Left ventricle myocardium inferior (tissue), 1 donor: Measurements from ENCODE around the gene RPS6KB2. TPM values are rescaled to one million over a fixed set of nuclear protein-coding genes. Genes with fewer than 3 reads are reported as not detected.

Experiments
- DNase-seq: peaks from one replicate; pipeline ENCODE4 v3.0.0-alpha.2; 2020
- H3K27ac ChIP-seq: fragments of 200-600 bp; replicated peaks from 2 replicates; pipeline ENCODE4 v1.8.0; 2021
- H3K27me3 ChIP-seq: fragments of 200-600 bp; 2 replicates; pipeline ENCODE4 v1.8.0; 2021; ENCODE audit warnings: low read depth
- H3K36me3 ChIP-seq: fragments of 200-600 bp; 2 replicates; pipeline ENCODE4 v1.8.0; 2021
- H3K4me1 ChIP-seq: fragments of 200-600 bp; 2 replicates; pipeline ENCODE4 v1.8.0; 2021
- H3K4me3 ChIP-seq: fragments of 200-600 bp; 2 replicates; pipeline ENCODE4 v1.8.0; 2021; ENCODE audit warnings: mild to moderate bottlenecking, moderate library complexity
- H3K9me3 ChIP-seq: fragments of 200-600 bp; replicated peaks from 2 replicates; pipeline ENCODE4 v1.8.0; 2021
- intact Hi-C: fragments of 100-400 bp; cut with micrococcal nuclease; formaldehyde crosslinking; loops from one replicate; pipeline ENCODE4 v1.11.0; 2022
- total RNA-seq: library from RNA; stranded (reverse); fragmentation: NEBNext Ultra II Directional; extraction: Animal tissue kit (Norgen Biotek cat#: 25700); gene quantifications from one replicate; pipeline ENCODE4 v1.2.1, GENCODE V29; 2021
- TF ChIP-seq, protein P1 (sequence below): fragments of 200-600 bp; IDR thresholded peaks from 2 replicates; pipeline ENCODE4 v1.8.0; 2021; ENCODE audit warnings: antibody characterized with exemption, mild to moderate bottlenecking, borderline replicate concordance
- donor health status: DM: no; HTN: yes; CAD: no; lungs with severe emphysema.

RPS6KB2 gene
- total RNA-seq, 1 donor from 2014 or later, result 21.3 TPM

- H3K27ac ChIP-seq, result peak overlapping the region; percentile 40
- peaks cover 70% of the 10 kb centered on the region for H3K36me3 ChIP-seq
- TF ChIP-seq, protein P1, sequence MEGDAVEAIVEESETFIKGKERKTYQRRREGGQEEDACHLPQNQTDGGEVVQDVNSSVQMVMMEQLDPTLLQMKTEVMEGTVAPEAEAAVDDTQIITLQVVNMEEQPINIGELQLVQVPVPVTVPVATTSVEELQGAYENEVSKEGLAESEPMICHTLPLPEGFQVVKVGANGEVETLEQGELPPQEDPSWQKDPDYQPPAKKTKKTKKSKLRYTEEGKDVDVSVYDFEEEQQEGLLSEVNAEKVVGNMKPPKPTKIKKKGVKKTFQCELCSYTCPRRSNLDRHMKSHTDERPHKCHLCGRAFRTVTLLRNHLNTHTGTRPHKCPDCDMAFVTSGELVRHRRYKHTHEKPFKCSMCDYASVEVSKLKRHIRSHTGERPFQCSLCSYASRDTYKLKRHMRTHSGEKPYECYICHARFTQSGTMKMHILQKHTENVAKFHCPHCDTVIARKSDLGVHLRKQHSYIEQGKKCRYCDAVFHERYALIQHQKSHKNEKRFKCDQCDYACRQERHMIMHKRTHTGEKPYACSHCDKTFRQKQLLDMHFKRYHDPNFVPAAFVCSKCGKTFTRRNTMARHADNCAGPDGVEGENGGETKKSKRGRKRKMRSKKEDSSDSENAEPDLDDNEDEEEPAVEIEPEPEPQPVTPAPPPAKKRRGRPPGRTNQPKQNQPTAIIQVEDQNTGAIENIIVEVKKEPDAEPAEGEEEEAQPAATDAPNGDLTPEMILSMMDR, result no peak
- no peak for DNase-seq
- no peak overlapping the region for H3K4me3 ChIP-seq
- intact Hi-C loops, result no loop called here
- H3K9me3 ChIP-seq, result no peaks in the 10 kb centered on the region
- H3K27me3 ChIP-seq, result no peaks in the 10 kb centered on the region
- H3K4me1 ChIP-seq, result peaks cover 38% of the 10 kb centered on the region
Measured at GRCh38 chr11:67435727-67436458, 7.6 kb downstream of the RPS6KB2 start.

- intact Hi-C loops, result no loop called here
- H3K36me3 ChIP-seq, result peaks cover 70% of the 10 kb centered on the region
Measured at GRCh38 chr11:67436459-67437081, 8.3 kb downstream of the RPS6KB2 start.

DNA sequence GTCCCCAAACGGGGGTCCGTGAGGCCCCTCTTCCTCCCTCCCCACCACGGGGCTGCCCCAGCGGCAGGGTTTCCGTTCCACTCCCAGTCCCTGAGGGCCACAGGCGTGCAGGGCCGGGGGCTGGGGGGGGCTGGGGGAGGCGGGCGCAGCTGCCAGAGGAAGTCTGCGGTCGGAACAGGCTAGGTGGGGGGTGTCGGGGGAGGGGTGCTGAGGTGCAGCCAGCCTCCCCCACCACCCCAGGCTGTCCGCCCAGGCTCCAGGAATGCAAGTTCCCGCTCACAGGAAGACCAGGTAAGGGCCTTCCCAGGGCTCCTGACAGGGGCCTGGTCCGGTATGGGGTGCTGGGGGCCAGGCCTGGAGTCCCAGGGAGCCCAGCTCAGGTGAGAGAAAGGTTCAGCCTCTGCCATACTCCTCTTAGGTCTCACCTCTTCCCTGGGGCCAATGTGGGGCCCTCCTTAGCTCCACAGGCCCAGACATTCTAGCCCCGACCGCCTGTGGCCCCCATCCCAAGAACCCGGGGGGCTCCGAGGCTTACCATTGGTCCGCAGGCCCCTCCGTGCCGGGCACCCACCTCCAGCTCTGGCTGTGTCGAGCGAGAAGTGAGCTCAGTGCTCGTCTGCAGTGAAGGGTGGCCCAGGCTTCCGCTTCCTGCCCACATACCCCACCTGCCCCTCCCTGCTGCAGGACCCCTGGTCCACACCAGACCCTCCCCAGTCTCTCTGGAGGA lies 9.0 kb downstream of the RPS6KB2 start, which contains the start of gene PTPRCAP:
Gene PTPRCAP, minus strand, starts transcription at position 601 of the 727 bp plus-strand sequence. Its CDS starts 63 bp downstream, at position 538.
- peak within 1 kb of the TSS; percentile 38 for H3K27ac ChIP-seq
- TF ChIP-seq, protein P1, result no peak
- peaks cover 67% of the 10 kb centered on the region for H3K36me3 ChIP-seq
- intact Hi-C loops, result no loop called here
- no peak for DNase-seq
- no peak within 1 kb of the TSS for H3K4me3 ChIP-seq
- no peaks in the 10 kb centered on the region for H3K27me3 ChIP-seq
- H3K9me3 ChIP-seq, result no peaks in the 10 kb centered on the region
- peaks cover 52% of the 10 kb centered on the region for H3K4me1 ChIP-seq

More at GRCh38 chr11:67436459-67437081, 8.3 kb downstream of the RPS6KB2 start:
- TF ChIP-seq, protein P1, result no peak
- Histone ChIP-seq H3K27me3 (no peaks in the 10 kb centered on the region), H3K9me3 (no peaks in the 10 kb centered on the region), H3K27ac (peak overlapping the region; percentile 38), H3K4me3 (no peak overlapping the region), H3K4me1 (peaks cover 45% of the 10 kb centered on the region)
- no peak for DNase-seq

- intact Hi-C loops, result no loop called here
- Histone ChIP-seq H3K4me3 (no peak overlapping the region), H3K27ac (peak overlapping the region; percentile 38), H3K36me3 (peaks cover 62% of the 10 kb centered on the region), H3K9me3 (no peaks in the 10 kb centered on the region), H3K27me3 (no peaks in the 10 kb centered on the region), H3K4me1 (peaks cover 57% of the 10 kb centered on the region)
- no peak for DNase-seq
- TF ChIP-seq, protein P1, result no peak
Measured at GRCh38 chr11:67437809-67438157, 9.5 kb downstream of the RPS6KB2 start.

DNA sequence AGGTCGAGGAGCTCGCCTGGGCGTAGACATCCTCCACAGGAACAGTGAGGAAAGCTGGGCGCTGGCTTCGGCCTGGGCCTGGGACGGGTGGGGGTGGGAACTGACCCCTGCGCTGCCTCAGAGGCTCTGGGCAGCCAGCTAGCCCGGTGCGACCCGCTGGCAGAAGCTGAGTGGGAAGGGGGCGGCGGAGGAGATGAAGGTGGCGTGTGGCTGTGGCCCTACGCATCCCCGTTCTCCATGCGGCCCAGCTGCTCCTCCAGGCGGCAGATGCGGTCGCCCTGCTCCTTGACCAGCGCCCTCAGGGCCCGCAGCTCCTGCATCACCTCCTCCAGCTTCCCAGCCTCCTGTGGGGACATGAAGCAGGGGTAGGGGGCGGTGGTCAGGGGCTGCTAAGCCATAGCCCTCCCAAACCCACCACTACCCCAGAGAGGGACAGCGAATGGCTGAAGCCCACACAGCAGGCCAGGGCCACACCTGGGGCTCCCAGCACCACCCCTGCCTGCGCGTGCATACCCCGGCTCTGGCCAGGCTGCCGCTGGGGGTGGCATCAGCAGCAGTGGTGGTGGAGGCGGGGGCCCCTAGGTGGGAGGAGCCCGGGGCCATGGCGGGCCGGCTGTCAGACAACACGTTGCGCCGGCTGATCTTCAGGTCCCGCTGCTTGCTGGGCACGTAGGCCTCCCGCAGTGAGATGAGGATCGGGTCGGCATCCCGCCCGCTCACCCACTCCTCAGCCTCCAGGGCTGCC lies 10.0 kb downstream of the RPS6KB2 start:
- H3K27ac ChIP-seq, result no peak overlapping the region
- DNase-seq, result no peak
- intact Hi-C loops, result no loop called here
- TF ChIP-seq, protein P1, result no peak
- H3K4me1 ChIP-seq, result peaks cover 62% of the 10 kb centered on the region
- H3K4me3 ChIP-seq, result no peak overlapping the region
- H3K27me3 ChIP-seq, result no peaks in the 10 kb centered on the region
- H3K9me3 ChIP-seq, result no peaks in the 10 kb centered on the region
- peaks cover 56% of the 10 kb centered on the region for H3K36me3 ChIP-seq
